Astrocyte of the spinal cord (primary cell): Measurements from ENCODE around the gene MAPK8IP1.
A peak's percentile ranks its signal among the peaks of the same experiment; 100 is the strongest.

ENCODE experiments used
- DNase-seq: peaks from one replicate; pipeline ENCODE4 v3.0.0; 2011; ENCODE audit warnings: low read depth, low spot score
- H3K4me3 ChIP-seq: 2 replicates; pipeline ENCODE4 v1.5.1; 2011; ENCODE audit warnings: low read depth, mild to moderate bottlenecking, low read length, moderate library complexity
- CTCF ChIP-seq: IDR thresholded peaks from 2 replicates; pipeline ENCODE4 v1.5.1; 2012; ENCODE audit warnings: low read depth, mild to moderate bottlenecking, low read length, inconsistent platforms
- in situ Hi-C: cut with HindIII; loops from 2 replicates; pipeline ENCODE4 v1.10.0; 2017; ENCODE audit warnings: low sequenced_read_pairs

MAPK8IP1 gene

GRCh38 chr11:45917286-45917622 is 31.8 kb downstream of the MAPK8IP1 start:
- in situ Hi-C loops, result no loop called here
- DNase-seq, result no peak
- no peak for TF ChIP-seq CTCF
- peak overlapping the region; percentile 100 for H3K4me3 ChIP-seq

GRCh38 chr11:45917623-45918330 is 32.3 kb downstream of the MAPK8IP1 start, which contains the start of gene PEX16:
Gene PEX16, minus strand, starts transcription at chr11:45917877. Its CDS starts 66 bp downstream, at chr11:45917811.
- in situ Hi-C loops, result no loop called here
- peak within 1 kb of the TSS; percentile 100 for H3K4me3 ChIP-seq
- TF ChIP-seq CTCF, result no peak
- DNase-seq, result peak; percentile 100

- peak; percentile 64 for DNase-seq
- peak overlapping the region; percentile 100 for H3K4me3 ChIP-seq
- in situ Hi-C loops, result no loop called here
- no peak for TF ChIP-seq CTCF
Measured at GRCh38 chr11:45918331-45918941, 33.0 kb downstream of the MAPK8IP1 start.

- no peak for TF ChIP-seq CTCF
- no peak for DNase-seq
- H3K4me3 ChIP-seq, result peak overlapping the region; percentile 100
- in situ Hi-C loops, result no loop called here
Measured at GRCh38 chr11:45918962-45919675, 33.7 kb downstream of the MAPK8IP1 start.

GRCh38 chr11:45919806-45920530 is 34.5 kb downstream of the MAPK8IP1 start:
- TF ChIP-seq CTCF, result no peak
- in situ Hi-C loops, result no loop called here
- no peak overlapping the region for H3K4me3 ChIP-seq
- no peak for DNase-seq
